GM18867 (cell line): ENCODE data around the gene BCAS1.

Source experiments
- ATAC-seq: cut with Tn5 transposase; IDR thresholded peaks from one replicate; pipeline ENCODE4 v1.9.1; 2021; ENCODE audit warnings: mild to moderate bottlenecking, moderate library complexity; ENCODE audit not compliant: unreplicated experiment

Gene BCAS1

DNA sequence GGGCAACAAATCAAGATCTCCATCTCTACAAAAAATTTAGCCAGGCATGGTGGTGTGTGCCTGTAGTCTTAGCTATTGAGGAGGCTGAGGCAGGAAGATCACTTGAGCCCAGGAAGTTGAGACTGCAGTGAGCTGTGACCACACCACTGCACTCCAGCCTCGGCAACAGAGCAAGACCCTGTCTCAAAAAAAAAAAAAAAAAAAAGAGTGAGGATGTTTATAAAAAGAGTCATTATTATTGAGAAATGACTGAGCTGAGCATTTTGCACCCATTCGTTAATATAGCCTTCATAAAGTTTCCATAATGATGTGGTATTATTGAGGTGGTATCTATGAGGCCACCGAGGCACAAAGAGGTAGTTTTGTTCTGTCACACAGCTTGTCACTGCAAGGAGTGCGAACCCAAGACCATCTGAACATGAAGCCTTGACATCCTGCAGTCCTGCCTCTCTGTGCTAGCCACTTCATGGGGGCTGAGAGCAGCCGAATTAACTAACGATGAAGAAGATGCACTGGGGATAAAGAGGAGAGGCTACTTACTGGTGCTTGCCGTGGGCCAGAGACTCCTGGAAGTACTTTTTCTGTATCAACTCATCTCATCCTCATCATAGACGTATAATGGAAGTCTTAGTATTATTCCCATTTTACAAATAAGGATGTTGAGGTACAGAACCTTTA lies 175.5 kb downstream of the BCAS1 start:
- no peak for ATAC-seq
